K562 (cell line): ENCODE measurements around the gene SRRM4. TPM values are rescaled to one million over a fixed set of nuclear protein-coding genes. Genes with fewer than 3 reads are reported as not detected.

ENCODE experiments used
- ATAC-seq: fragments of 200-7000 bp; cut with Tn5 transposase; 3 replicates; pipeline ENCODE4 v1.9.1; 2020; ENCODE audit warnings: moderate library complexity
- BruUV-seq: library from RNA; stranded (reverse); fragments of 400-500 nt; replicated peaks from 2 replicates; lab custom pipeline; 2021; lab: Mats Ljungman, UMichigan
- CTCF ChIA-PET: fragments of 300-600 bp; formaldehyde crosslinking; extraction: SDS; loops from one replicate; lab custom pipeline; 2021; ENCODE audit warnings: low intra/inter-chr PET ratio; lab: Yijun Ruan, JAX
- POLR2A ChIA-PET: fragments of 300-600, 350-650 bp; sonication (Branson Sonifier 250); formaldehyde crosslinking; extraction: SDS; loops from one replicate; lab custom pipeline; 2021; ENCODE audit warnings: antibody characterized with exemption, inconsistent platforms; lab: Yijun Ruan, JAX
- DNase-seq, 4 experiments: peaks; one replicate each; pipeline versions ENCODE4 v3.0.0 to v3.0.0-alpha.2; 2011 to 2018; ENCODE audit warnings: low spot score in 3 of 4, mixed read lengths in 3 of 4; ENCODE audit errors: extremely low read depth in 1 of 4
- FAIRE-seq: peaks from 2 replicates; lab custom pipeline; 2011; peaks lifted over from hg19 to GRCh38; lab: Jason Lieb, UNC
- H2AFZ ChIP-seq: 2 replicates; pipeline ENCODE4 v1.6.0; 2011; ENCODE audit warnings: low read depth, low read length, control low read depth, inconsistent platforms
- H3K27ac ChIP-seq: fragments of 200-600 bp; 3 replicates; pipeline ENCODE4 v1.8.0; 2011; ENCODE audit warnings: low read depth, mild to moderate bottlenecking, control low read depth, inconsistent platforms, low read length, moderate library complexity, mixed read lengths; ENCODE audit errors: extremely low read depth
- H3K27me3 ChIP-seq, 2 experiments: fragments of 300-600 bp in 1 of 2; 2 replicates in 1 of 2; 3 replicates in 1 of 2; pipeline versions ENCODE4 v1.6.0 to v1.8.0; 2011; ENCODE audit warnings: inconsistent platforms in 2 of 2, low read length in 2 of 2, mild to moderate bottlenecking in 1 of 2, mixed read lengths in 1 of 2, moderate library complexity in 1 of 2; ENCODE audit not compliant: control insufficient read depth in 2 of 2, insufficient read depth in 2 of 2
- H3K36me3 ChIP-seq: fragments of 300-600 bp; 3 replicates; pipeline ENCODE4 v1.8.0; 2011; ENCODE audit warnings: mild to moderate bottlenecking, low read length, inconsistent platforms; ENCODE audit not compliant: control insufficient read depth, insufficient read depth
- H3K4me1 ChIP-seq, 2 experiments: fragments of 200-600 bp in 1 of 2; replicated peaks in 1 of 2; 2 replicates in 1 of 2; 3 replicates in 1 of 2; pipeline versions ENCODE4 v1.5.1 to v1.8.0; 2011; ENCODE audit warnings: inconsistent platforms in 2 of 2, low read length in 2 of 2, mild to moderate bottlenecking in 1 of 2, mixed read lengths in 1 of 2, moderate library complexity in 1 of 2; ENCODE audit not compliant: control insufficient read depth in 2 of 2, insufficient read depth in 2 of 2
- H3K4me2 ChIP-seq: 2 replicates; pipeline ENCODE4 v1.6.1; 2011; ENCODE audit warnings: low read length, control low read depth, inconsistent platforms, mixed read lengths; ENCODE audit not compliant: insufficient read depth
- H3K4me3 ChIP-seq: fragments of 200-600 bp; sonication (generic), shearing (Covaris generic); 2 replicates; pipeline ENCODE4 v1.5.1; 2016; ENCODE audit warnings: control low read depth, inconsistent platforms
- H3K79me2 ChIP-seq: fragments of 200-600 bp; 3 replicates; pipeline ENCODE4 v1.8.0; 2011; ENCODE audit warnings: low read length, inconsistent platforms; ENCODE audit not compliant: control insufficient read depth, insufficient read depth
- H3K9ac ChIP-seq, 2 experiments: 2 replicates each; pipeline versions ENCODE4 v1.6.0 to v1.6.1; 2011; ENCODE audit warnings: low read depth in 2 of 2, low read length in 2 of 2, control low read depth in 1 of 2, inconsistent platforms in 1 of 2, mild to moderate bottlenecking in 1 of 2, mixed read lengths in 1 of 2; ENCODE audit not compliant: insufficient read depth in 1 of 2
- H3K9me1 ChIP-seq: one replicate; pipeline ENCODE4 v1.6.0; 2011; ENCODE audit warnings: inconsistent platforms, mild to moderate bottlenecking, low read length, moderate library complexity; ENCODE audit not compliant: control insufficient read depth, insufficient read depth
- H3K9me3 ChIP-seq: replicated peaks from 2 replicates; pipeline ENCODE4 v1.5.1; 2011; ENCODE audit warnings: low read depth, low read length, inconsistent platforms; ENCODE audit not compliant: control insufficient read depth, insufficient read depth
- H4K20me1 ChIP-seq: replicated peaks from 2 replicates; pipeline ENCODE4 v1.6.1; 2011; ENCODE audit warnings: low read length, inconsistent platforms, mixed read lengths; ENCODE audit not compliant: control insufficient read depth, insufficient read depth
- C11orf30 ChIP-seq: fragments of 450-650 bp; IDR thresholded peaks from 2 replicates; pipeline ENCODE4 v1.6.1; 2016; ENCODE audit warnings: low read depth, mild to moderate bottlenecking
- CREM ChIP-seq: IDR thresholded peaks from 2 replicates; pipeline ENCODE4 v1.6.1; 2014; ENCODE audit warnings: antibody characterized with exemption, low read depth
- DNMT1 ChIP-seq: fragments of 450-650 bp; IDR thresholded peaks from 2 replicates; pipeline ENCODE4 v1.6.1; 2016; ENCODE audit warnings: antibody characterized with exemption, mild to moderate bottlenecking
- NCOA1 ChIP-seq: fragments of 450-650 bp; IDR thresholded peaks from 2 replicates; pipeline ENCODE4 v1.6.1; 2016; ENCODE audit warnings: low read depth
- NCOA6 ChIP-seq: fragments of 450-650 bp; IDR thresholded peaks from 2 replicates; pipeline ENCODE4 v1.6.1; 2017; ENCODE audit warnings: mild to moderate bottlenecking
- PCBP2 ChIP-seq: fragments of 200-400 bp; formaldehyde crosslinking; IDR thresholded peaks from 2 replicates; pipeline ENCODE4 v1.6.1; 2018; ENCODE audit warnings: low read length, low read depth, mild to moderate bottlenecking, moderate library complexity; ENCODE audit not compliant: poor library complexity, severe bottlenecking
- WGBS: fragments of 100-300 bp; shearing (Covaris generic); methylation state at CpG from one replicate; pipeline ENCODE4 v1.1.6; 2016; ENCODE audit warnings: low coverage, mixed read lengths; ENCODE audit not compliant: insufficient coverage; ENCODE audit errors: missing lambda C conversion rate; 5-methylcytosine and 5-hydroxymethylcytosine counted together
- in situ Hi-C: fragments of 300-500 bp; cut with MboI; formaldehyde crosslinking; loops from 4 replicates; pipeline ENCODE4 v1.15.0; 2018; ENCODE audit warnings: inconsistent platforms, mixed read lengths
- intact Hi-C: fragments of 100-400 bp; cut with micrococcal nuclease; formaldehyde crosslinking; loops from 2 replicates; pipeline ENCODE4 v1.14.2; 2022
- polyA plus RNA-seq, 8 experiments: library from polyadenylated mRNA; depleted of rRNA in 4 of 8; stranded (reverse) in 5 of 8; unstranded in 3 of 8; fragments of >200 nt; fragmentation: Nextera tagmentation in 2 of 8; fragmentation: Illumina TruSeq in 1 of 8; extraction: Ambion mirVana in 2 of 8; extraction: Trizol in 1 of 8; gene quantifications; 2 replicates each; pipeline versions ENCODE4 v1.2.1 to v1.2.3, GENCODE V29; 2011 to 2014; ENCODE audit warnings: inconsistent platforms in 1 of 8, missing spikeins in 1 of 8
- total RNA-seq, 7 experiments: library from RNA; depleted of rRNA in 6 of 7; stranded (reverse); fragments of >200 nt in 6 of 7; fragmentation: Illumina TruSeq in 2 of 7; extraction: Trizol in 2 of 7; gene quantifications; 2 replicates each; pipeline versions ENCODE4 v1.2.1 to v1.2.3, GENCODE V29; 2011 to 2021; ENCODE audit warnings: low replicate concordance in 1 of 7
- TF ChIP-seq, protein P1 (sequence below): fragments of 250-450 bp; sonication (Bioruptor Pico); IDR thresholded peaks from 2 replicates; pipeline ENCODE4 v1.8.0; 2021; ENCODE audit warnings: moderate library complexity, mild to moderate bottlenecking, inconsistent platforms

The SRRM4 gene
- total and polyA plus RNA-seq, 9 of the 15 experiments (the other 6 are each of a cell fraction or from before 2014, with no cell fraction given), result not detected

DNA sequence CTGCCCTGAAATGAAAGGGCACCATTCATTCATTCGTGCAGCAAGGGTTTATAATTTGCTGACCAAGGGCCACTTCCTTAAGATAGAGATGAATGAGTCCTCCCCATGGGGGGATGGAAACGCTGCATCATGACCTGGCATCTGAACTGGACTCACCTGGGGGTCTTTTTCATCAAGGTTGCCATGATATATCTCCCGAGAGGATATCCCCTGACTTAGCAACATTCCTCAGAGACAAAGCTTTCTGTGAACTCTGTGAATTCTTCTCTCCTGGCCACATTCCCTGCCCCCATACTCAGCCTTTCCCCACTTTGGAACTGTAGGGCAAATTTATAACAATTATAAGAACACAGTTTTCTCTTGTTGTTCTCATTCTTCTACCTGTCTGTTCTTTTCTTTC is 30.8 kb downstream of the SRRM4 start:
- H3K79me2 ChIP-seq, result no peaks in the 10 kb centered on the region
- in situ Hi-C loops (no loop called here), intact Hi-C loops (no loop called here)
- 2% methylated on average over 3 of the region's 3 CpGs for WGBS
- H2AFZ ChIP-seq, result no peak overlapping the region
- TF ChIP-seq, protein P1, sequence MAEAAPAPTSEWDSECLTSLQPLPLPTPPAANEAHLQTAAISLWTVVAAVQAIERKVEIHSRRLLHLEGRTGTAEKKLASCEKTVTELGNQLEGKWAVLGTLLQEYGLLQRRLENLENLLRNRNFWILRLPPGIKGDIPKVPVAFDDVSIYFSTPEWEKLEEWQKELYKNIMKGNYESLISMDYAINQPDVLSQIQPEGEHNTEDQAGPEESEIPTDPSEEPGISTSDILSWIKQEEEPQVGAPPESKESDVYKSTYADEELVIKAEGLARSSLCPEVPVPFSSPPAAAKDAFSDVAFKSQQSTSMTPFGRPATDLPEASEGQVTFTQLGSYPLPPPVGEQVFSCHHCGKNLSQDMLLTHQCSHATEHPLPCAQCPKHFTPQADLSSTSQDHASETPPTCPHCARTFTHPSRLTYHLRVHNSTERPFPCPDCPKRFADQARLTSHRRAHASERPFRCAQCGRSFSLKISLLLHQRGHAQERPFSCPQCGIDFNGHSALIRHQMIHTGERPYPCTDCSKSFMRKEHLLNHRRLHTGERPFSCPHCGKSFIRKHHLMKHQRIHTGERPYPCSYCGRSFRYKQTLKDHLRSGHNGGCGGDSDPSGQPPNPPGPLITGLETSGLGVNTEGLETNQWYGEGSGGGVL (CRISPR knock-in tag), result no peak
- TF ChIP-seq PCBP2, result no peak
- no peak for TF ChIP-seq C11orf30
- TF ChIP-seq NCOA6, result no peak
- no peak for TF ChIP-seq NCOA1
- no peak for TF ChIP-seq DNMT1
- TF ChIP-seq CREM, result no peak
- H3K27me3 ChIP-seq, result peaks cover 0 to 7% of the 10 kb centered on the region in 2 experiments; a peak in 1 of 5 replicates
- no TSS peak for BruUV-seq
- H3K4me1 ChIP-seq, result no peaks in the 10 kb centered on the region
- no peak overlapping the region for H3K27ac ChIP-seq
- H3K9me3 ChIP-seq, result no peaks in the 10 kb centered on the region
- ChIA-PET POLR2A (no interaction called here), CTCF (no interaction called here)
- H3K4me3 ChIP-seq, result no peak overlapping the region
- no peak overlapping the region for H3K4me2 ChIP-seq
- H3K9me1 ChIP-seq, result no peaks in the 10 kb centered on the region
- no peaks in the 10 kb centered on the region for H3K36me3 ChIP-seq
- no peak for FAIRE-seq
- H3K9ac ChIP-seq, result no peak overlapping the region
- ATAC-seq, result no peak
- no peaks in the 10 kb centered on the region for H4K20me1 ChIP-seq
- no peak for DNase-seq
